Liver (tissue), 9 donors: Measurements from ENCODE around the gene FBXW11. TPM values are rescaled to one million over a fixed set of nuclear protein-coding genes. Genes with fewer than 3 reads are reported as not detected.

Experiments used
- DNase-seq: peaks from one replicate; pipeline ENCODE4 v3.0.0-alpha.2; 2017; ENCODE audit warnings: low spot score
- H3K27ac ChIP-seq, 2 donors: one replicate each; pipeline ENCODE4 v1.7.0; 2013; ENCODE audit warnings: inconsistent platforms in 2 of 2, low read length in 2 of 2, control low read depth in 1 of 2, low read depth in 1 of 2, mild to moderate bottlenecking in 1 of 2
- H3K27me3 ChIP-seq, 4 donors: one replicate each; pipeline versions ENCODE4 v1.6.1 to v1.7.0; 2013; ENCODE audit warnings: low read length in 3 of 4, inconsistent platforms in 1 of 4, mild to moderate bottlenecking in 1 of 4, moderate library complexity in 1 of 4; ENCODE audit not compliant: control insufficient read depth in 4 of 4, insufficient read depth in 4 of 4
- H3K36me3 ChIP-seq, 4 donors: one replicate each; pipeline versions ENCODE4 v1.6.1 to v1.7.0; 2013; ENCODE audit warnings: low read length in 3 of 4, mild to moderate bottlenecking in 3 of 4, low read depth in 1 of 4, moderate library complexity in 1 of 4; ENCODE audit not compliant: control insufficient read depth in 4 of 4, insufficient read depth in 3 of 4
- H3K4me1 ChIP-seq, 4 donors: one replicate each; pipeline versions ENCODE4 v1.6.1 to v1.7.0; 2013; ENCODE audit warnings: low read length in 3 of 4, mild to moderate bottlenecking in 3 of 4, moderate library complexity in 1 of 4; ENCODE audit not compliant: control insufficient read depth in 4 of 4, insufficient read depth in 4 of 4
- H3K4me3 ChIP-seq, 3 donors: one replicate each; pipeline versions ENCODE4 v1.6.1 to v1.7.0; 2013; ENCODE audit warnings: low read length in 3 of 3, control low read depth in 1 of 3, low read depth in 1 of 3, mild to moderate bottlenecking in 1 of 3
- H3K9ac ChIP-seq, 2 donors: one replicate each; pipeline ENCODE4 v1.7.0; 2013; ENCODE audit warnings: low read length in 2 of 2, mild to moderate bottlenecking in 2 of 2, moderate library complexity in 2 of 2, control low read depth in 1 of 2, low read depth in 1 of 2
- H3K9me3 ChIP-seq, 4 donors: one replicate each; pipeline versions ENCODE4 v1.6.1 to v1.7.0; 2013; ENCODE audit warnings: low read length in 3 of 4; ENCODE audit not compliant: control insufficient read depth in 4 of 4
- EGR1 ChIP-seq, 2 donors: IDR thresholded peaks; 2 replicates each; pipeline ENCODE4 v1.6.1; 2016 to 2018; ENCODE audit warnings: antibody characterized with exemption in 2 of 2, low read depth in 2 of 2
- FOXA1 ChIP-seq: IDR thresholded peaks from 2 replicates; pipeline ENCODE4 v1.6.1; 2016; ENCODE audit warnings: antibody characterized with exemption
- FOXA2 ChIP-seq: IDR thresholded peaks from 2 replicates; pipeline ENCODE4 v1.6.1; 2016; ENCODE audit warnings: antibody characterized with exemption
- GABPA ChIP-seq, 2 donors: IDR thresholded peaks in 1 of 2; conservative IDR thresholded peaks in 1 of 2; 2 replicates each; pipeline ENCODE4 v1.6.1; 2016; ENCODE audit warnings: antibody characterized with exemption in 2 of 2, mild to moderate bottlenecking in 1 of 2, moderate library complexity in 1 of 2
- HNF4A ChIP-seq, 2 donors: conservative IDR thresholded peaks; 2 replicates each; pipeline ENCODE4 v1.6.1; 2016; ENCODE audit warnings: antibody characterized with exemption in 2 of 2, mild to moderate bottlenecking in 2 of 2
- HNF4G ChIP-seq: IDR thresholded peaks from 2 replicates; pipeline ENCODE4 v1.6.1; 2016; ENCODE audit warnings: antibody characterized with exemption
- JUND ChIP-seq, 2 donors: IDR thresholded peaks; 2 replicates each; pipeline ENCODE4 v1.6.1; 2016; ENCODE audit warnings: antibody characterized with exemption in 2 of 2
- NR2F2 ChIP-seq: IDR thresholded peaks from 2 replicates; pipeline ENCODE4 v1.6.1; 2016; ENCODE audit warnings: antibody characterized with exemption
- RAD21 ChIP-seq, 2 donors: IDR thresholded peaks; 2 replicates each; pipeline ENCODE4 v1.6.1; 2016; ENCODE audit warnings: antibody characterized with exemption in 2 of 2, mild to moderate bottlenecking in 2 of 2
- RXRA ChIP-seq, 2 donors: IDR thresholded peaks; 2 replicates each; pipeline ENCODE4 v1.6.1; 2017 to 2018; ENCODE audit warnings: antibody characterized with exemption in 2 of 2, mild to moderate bottlenecking in 1 of 2
- SP1 ChIP-seq: IDR thresholded peaks from 2 replicates; pipeline ENCODE4 v1.6.1; 2018; ENCODE audit warnings: antibody characterized with exemption, mild to moderate bottlenecking
- TAF1 ChIP-seq: conservative IDR thresholded peaks from 2 replicates; pipeline ENCODE4 v1.6.1; 2016; ENCODE audit warnings: antibody characterized with exemption, mild to moderate bottlenecking
- YY1 ChIP-seq: IDR thresholded peaks from 2 replicates; pipeline ENCODE4 v1.6.1; 2016; ENCODE audit warnings: antibody characterized with exemption, mild to moderate bottlenecking
- WGBS: extraction: QIAGEN DNeasy Blood & Tissue Kit; methylation state at CpG from one replicate; pipeline ENCODE4 v1.1.7; 2013; 5-methylcytosine and 5-hydroxymethylcytosine counted together
- polyA plus RNA-seq, 2 donors: library from polyadenylated mRNA; stranded (reverse) in 1 of 2; unstranded in 1 of 2; fragments of 200-250 nt in 1 of 2; fragments of >200 nt in 1 of 2; fragmentation: Nextera tagmentation in 1 of 2; extraction: Ambion mirVana in 1 of 2; gene quantifications; one replicate each; pipeline versions ENCODE4 v1.2.1 to v1.2.3, GENCODE V29; 2013 to 2015
- total RNA-seq, 2 donors: library from RNA; depleted of rRNA; stranded (reverse); fragments of >200 nt; gene quantifications; one replicate each; pipeline ENCODE4 v1.2.3, GENCODE V29; 2014
- TF ChIP-seq, protein P1 (sequence below): IDR thresholded peaks from 2 replicates; pipeline ENCODE4 v1.6.1; 2016; ENCODE audit warnings: antibody characterized with exemption
- TF ChIP-seq, protein P2 (sequence below): IDR thresholded peaks from 2 replicates; pipeline ENCODE4 v1.6.1; 2016; ENCODE audit warnings: antibody characterized with exemption
- TF ChIP-seq, protein P3 (sequence below): fragments of 150-350 bp; IDR thresholded peaks from 2 replicates; pipeline ENCODE4 v1.5.1; 2017; ENCODE audit warnings: improper control_type of control experiment, low read depth, low read length; ENCODE audit not compliant: missing input control
- TF ChIP-seq, protein P4 (sequence below): IDR thresholded peaks from 2 replicates; pipeline ENCODE4 v1.6.1; 2016; ENCODE audit warnings: antibody characterized with exemption, mild to moderate bottlenecking
- TF ChIP-seq, protein P5 (sequence below): IDR thresholded peaks from 2 replicates; pipeline ENCODE4 v1.6.1; 2016; ENCODE audit warnings: antibody characterized with exemption
- donor health status: healthy.
- donor health status: healthy.
- donor health status: healthy.
- donor health status: healthy.
- donor health status: healthy.

The FBXW11 gene
- total and polyA plus RNA-seq, 4 donors, result 11.2 to 37.5 (median 22.0) TPM

DNA sequence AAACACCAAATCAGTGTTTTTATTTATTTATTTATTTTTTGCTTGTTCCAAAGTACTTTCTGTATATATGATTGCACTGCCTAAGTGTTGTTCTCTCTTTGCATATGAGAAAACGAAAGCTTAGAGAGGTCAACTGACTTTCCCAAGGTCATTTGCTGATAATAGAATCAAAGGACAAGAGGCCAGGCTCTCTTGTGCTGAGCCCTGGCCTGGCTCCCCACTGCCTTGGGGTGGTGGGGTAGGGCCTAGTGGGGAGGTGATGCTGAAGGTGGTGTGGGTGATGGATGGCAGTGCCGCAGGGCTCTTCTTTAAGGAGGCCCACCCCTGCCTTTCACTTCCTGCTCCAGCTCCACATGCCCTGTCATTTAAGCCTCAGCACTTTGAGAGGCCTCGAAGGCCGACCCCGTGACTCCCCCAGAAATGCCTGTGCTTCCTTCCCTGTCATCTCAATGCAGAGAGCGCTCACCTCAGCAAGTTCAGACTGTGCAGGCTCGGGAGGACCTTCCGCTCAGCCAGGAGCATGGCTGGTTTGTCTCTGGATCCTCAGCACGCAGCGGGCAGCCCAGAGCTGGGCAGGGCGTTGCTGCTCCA is 161.3 kb downstream of the FBXW11 start:
- DNase-seq, result no peak
- H3K4me1 ChIP-seq, result no peaks in the 10 kb centered on the region
- H3K27me3 ChIP-seq, result no peaks in the 10 kb centered on the region
- H3K9ac ChIP-seq, result no peak overlapping the region
- TF ChIP-seq TAF1 (no peak), FOXA2 (no peak), EGR1 (IDR thresholded peaks at IDR 0.05; ENCODE audit: low read depth in 2 of 2) (no peak), HNF4A (conservative IDR thresholded peaks at IDR 0.05) (no peak), YY1 (no peak), RAD21 (IDR thresholded peaks at IDR 0.05) (no peak), GABPA (IDR thresholded peaks at IDR 0.05 in 1 of 2, conservative IDR thresholded peaks at IDR 0.05 in 1 of 2) (no peak), HNF4G (no peak), FOXA1 (no peak), RXRA (IDR thresholded peaks at IDR 0.05) (no peak), SP1 (no peak), JUND (IDR thresholded peaks at IDR 0.05) (no peak), NR2F2 (no peak)
- TF ChIP-seq, protein P1, sequence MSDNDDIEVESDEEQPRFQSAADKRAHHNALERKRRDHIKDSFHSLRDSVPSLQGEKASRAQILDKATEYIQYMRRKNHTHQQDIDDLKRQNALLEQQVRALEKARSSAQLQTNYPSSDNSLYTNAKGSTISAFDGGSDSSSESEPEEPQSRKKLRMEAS, result no peak
- TF ChIP-seq, protein P2, sequence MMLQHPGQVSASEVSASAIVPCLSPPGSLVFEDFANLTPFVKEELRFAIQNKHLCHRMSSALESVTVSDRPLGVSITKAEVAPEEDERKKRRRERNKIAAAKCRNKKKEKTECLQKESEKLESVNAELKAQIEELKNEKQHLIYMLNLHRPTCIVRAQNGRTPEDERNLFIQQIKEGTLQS, result no peak
- TF ChIP-seq, protein P3, sequence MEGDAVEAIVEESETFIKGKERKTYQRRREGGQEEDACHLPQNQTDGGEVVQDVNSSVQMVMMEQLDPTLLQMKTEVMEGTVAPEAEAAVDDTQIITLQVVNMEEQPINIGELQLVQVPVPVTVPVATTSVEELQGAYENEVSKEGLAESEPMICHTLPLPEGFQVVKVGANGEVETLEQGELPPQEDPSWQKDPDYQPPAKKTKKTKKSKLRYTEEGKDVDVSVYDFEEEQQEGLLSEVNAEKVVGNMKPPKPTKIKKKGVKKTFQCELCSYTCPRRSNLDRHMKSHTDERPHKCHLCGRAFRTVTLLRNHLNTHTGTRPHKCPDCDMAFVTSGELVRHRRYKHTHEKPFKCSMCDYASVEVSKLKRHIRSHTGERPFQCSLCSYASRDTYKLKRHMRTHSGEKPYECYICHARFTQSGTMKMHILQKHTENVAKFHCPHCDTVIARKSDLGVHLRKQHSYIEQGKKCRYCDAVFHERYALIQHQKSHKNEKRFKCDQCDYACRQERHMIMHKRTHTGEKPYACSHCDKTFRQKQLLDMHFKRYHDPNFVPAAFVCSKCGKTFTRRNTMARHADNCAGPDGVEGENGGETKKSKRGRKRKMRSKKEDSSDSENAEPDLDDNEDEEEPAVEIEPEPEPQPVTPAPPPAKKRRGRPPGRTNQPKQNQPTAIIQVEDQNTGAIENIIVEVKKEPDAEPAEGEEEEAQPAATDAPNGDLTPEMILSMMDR, result no peak
- TF ChIP-seq, protein P4, sequence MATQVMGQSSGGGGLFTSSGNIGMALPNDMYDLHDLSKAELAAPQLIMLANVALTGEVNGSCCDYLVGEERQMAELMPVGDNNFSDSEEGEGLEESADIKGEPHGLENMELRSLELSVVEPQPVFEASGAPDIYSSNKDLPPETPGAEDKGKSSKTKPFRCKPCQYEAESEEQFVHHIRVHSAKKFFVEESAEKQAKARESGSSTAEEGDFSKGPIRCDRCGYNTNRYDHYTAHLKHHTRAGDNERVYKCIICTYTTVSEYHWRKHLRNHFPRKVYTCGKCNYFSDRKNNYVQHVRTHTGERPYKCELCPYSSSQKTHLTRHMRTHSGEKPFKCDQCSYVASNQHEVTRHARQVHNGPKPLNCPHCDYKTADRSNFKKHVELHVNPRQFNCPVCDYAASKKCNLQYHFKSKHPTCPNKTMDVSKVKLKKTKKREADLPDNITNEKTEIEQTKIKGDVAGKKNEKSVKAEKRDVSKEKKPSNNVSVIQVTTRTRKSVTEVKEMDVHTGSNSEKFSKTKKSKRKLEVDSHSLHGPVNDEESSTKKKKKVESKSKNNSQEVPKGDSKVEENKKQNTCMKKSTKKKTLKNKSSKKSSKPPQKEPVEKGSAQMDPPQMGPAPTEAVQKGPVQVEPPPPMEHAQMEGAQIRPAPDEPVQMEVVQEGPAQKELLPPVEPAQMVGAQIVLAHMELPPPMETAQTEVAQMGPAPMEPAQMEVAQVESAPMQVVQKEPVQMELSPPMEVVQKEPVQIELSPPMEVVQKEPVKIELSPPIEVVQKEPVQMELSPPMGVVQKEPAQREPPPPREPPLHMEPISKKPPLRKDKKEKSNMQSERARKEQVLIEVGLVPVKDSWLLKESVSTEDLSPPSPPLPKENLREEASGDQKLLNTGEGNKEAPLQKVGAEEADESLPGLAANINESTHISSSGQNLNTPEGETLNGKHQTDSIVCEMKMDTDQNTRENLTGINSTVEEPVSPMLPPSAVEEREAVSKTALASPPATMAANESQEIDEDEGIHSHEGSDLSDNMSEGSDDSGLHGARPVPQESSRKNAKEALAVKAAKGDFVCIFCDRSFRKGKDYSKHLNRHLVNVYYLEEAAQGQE, result no peak
- TF ChIP-seq, protein P5, sequence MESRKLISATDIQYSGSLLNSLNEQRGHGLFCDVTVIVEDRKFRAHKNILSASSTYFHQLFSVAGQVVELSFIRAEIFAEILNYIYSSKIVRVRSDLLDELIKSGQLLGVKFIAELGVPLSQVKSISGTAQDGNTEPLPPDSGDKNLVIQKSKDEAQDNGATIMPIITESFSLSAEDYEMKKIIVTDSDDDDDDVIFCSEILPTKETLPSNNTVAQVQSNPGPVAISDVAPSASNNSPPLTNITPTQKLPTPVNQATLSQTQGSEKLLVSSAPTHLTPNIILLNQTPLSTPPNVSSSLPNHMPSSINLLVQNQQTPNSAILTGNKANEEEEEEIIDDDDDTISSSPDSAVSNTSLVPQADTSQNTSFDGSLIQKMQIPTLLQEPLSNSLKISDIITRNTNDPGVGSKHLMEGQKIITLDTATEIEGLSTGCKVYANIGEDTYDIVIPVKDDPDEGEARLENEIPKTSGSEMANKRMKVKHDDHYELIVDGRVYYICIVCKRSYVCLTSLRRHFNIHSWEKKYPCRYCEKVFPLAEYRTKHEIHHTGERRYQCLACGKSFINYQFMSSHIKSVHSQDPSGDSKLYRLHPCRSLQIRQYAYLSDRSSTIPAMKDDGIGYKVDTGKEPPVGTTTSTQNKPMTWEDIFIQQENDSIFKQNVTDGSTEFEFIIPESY, result no peak
- H3K27ac ChIP-seq, result no peak overlapping the region
- H3K36me3 ChIP-seq, result no peaks in the 10 kb centered on the region
- no peaks in the 10 kb centered on the region for H3K9me3 ChIP-seq
- no peak overlapping the region for H3K4me3 ChIP-seq
- WGBS, result 85% methylated on average over 11 of the region's 11 CpGs
